Measurements from ENCODE around the gene CLECL1. TPM values are rescaled to one million over a fixed set of nuclear protein-coding genes. Genes with fewer than 3 reads are reported as not detected.
"Not testable (repeated sequence)": the region's sequence is repeated elsewhere in the genome, so short reads cannot be mapped to it uniquely, and the experiment has no call there.

CLECL1 gene
- total RNA-seq, 2 experiments from 2014 or later: 6.0 to 8.5 TPM

GRCh38 chr12:9707864-9708808 lies 24.8 kb downstream of the CLECL1 start:
- intact Hi-C loops (cut with micrococcal nuclease): loop anchor here (2.0 kb wide), 1 partner anchor 73 kb away; no protein-coding TSS in a partner anchor
- Mint-ChIP-seq H3K27ac (peak overlapping the region; percentile 92), H3K4me1 (ENCODE audit: low read depth) (peaks cover 46% of the 10 kb centered on the region), H3K9me3 (peaks cover 15% of the 10 kb centered on the region), H3K36me3 (ENCODE audit: low read depth) (peaks cover 33% of the 10 kb centered on the region), H3K4me3 (peak overlapping the region; percentile 61), H3K27me3 (no peaks in the 10 kb centered on the region)
- ATAC-seq (peak; percentile 89), DNase-seq (peak; percentile 80)
- TF ChIP-seq CTCF (IDR thresholded peaks at IDR 0.05): peak; percentile 81
- ChIA-PET POLR2A (interaction anchor here (0.6 to 2.8 kb wide), 15 partner anchors 8 to 749 kb away, joined by 3 to 12 read pairs (median 4); partner anchors contain the start of gene CLEC2D), CTCF (interaction anchor here (0.6 to 4.4 kb wide), 37 partner anchors 9 to 377 kb away, joined by 3 to 67 read pairs (median 5); partner anchors contain the start of genes CLEC2D and CLECL1)

- TF ChIP-seq CTCF (IDR thresholded peaks at IDR 0.05): no peak
- Mint-ChIP-seq H3K36me3 (ENCODE audit: low read depth) (peaks cover 33% of the 10 kb centered on the region), H3K27ac (peak overlapping the region; percentile 92), H3K4me1 (ENCODE audit: low read depth) (peaks cover 52% of the 10 kb centered on the region), H3K4me3 (peak overlapping the region; percentile 61), H3K27me3 (no peaks in the 10 kb centered on the region), H3K9me3 (peaks cover 15% of the 10 kb centered on the region)
- peak; percentile 22 for ATAC-seq
- peak; percentile 17 for DNase-seq
- CTCF ChIA-PET: interaction anchor here (0.9 to 4.4 kb wide), 15 partner anchors 8 to 376 kb away, joined by 3 to 67 read pairs (median 9); partner anchors contain the start of gene CLEC2D
- intact Hi-C loops (cut with micrococcal nuclease): no loop called here
- POLR2A ChIA-PET: interaction anchor here (0.7 to 2.8 kb wide), 10 partner anchors 8 to 749 kb away, joined by 3 to 10 read pairs (median 4); partner anchors contain the start of gene CLEC2D
Observed at GRCh38 chr12:9707356-9707755, 25.5 kb downstream of the CLECL1 start.

GRCh38 chr12:9706086-9706685 lies 26.7 kb downstream of the CLECL1 start:
- peaks cover 15% of the 10 kb centered on the region for H3K9me3 Mint-ChIP-seq
- H3K4me3 Mint-ChIP-seq: no peak overlapping the region
- H3K4me1 Mint-ChIP-seq (ENCODE audit: low read depth): peaks cover 60% of the 10 kb centered on the region
- H3K27ac Mint-ChIP-seq: peak overlapping the region; percentile 55
- ChIA-PET POLR2A (interaction anchor here (0.6 to 2.8 kb wide), 6 partner anchors 9 to 58 kb away, joined by 3 to 10 read pairs (median 4); no protein-coding TSS in a partner anchor), CTCF (interaction anchor here (1.2 to 4.4 kb wide), 6 partner anchors 9 to 73 kb away, joined by 3 to 67 read pairs (median 12); partner anchors contain the start of gene CLEC2D)
- H3K36me3 Mint-ChIP-seq (ENCODE audit: low read depth): peaks cover 33% of the 10 kb centered on the region
- no peak for ATAC-seq
- intact Hi-C loops (cut with micrococcal nuclease): no loop called here
- no peak for DNase-seq
- H3K27me3 Mint-ChIP-seq: no peaks in the 10 kb centered on the region
- TF ChIP-seq CTCF (IDR thresholded peaks at IDR 0.05): no peak

- POLR2A ChIA-PET; intact Hi-C loops (cut with micrococcal nuclease); H3K27me3 Mint-ChIP-seq; H3K27ac Mint-ChIP-seq; ATAC-seq; DNase-seq; H3K4me3 Mint-ChIP-seq: not testable (repeated sequence)
- peaks cover 73% of the 10 kb centered on the region for H3K4me1 Mint-ChIP-seq (ENCODE audit: low read depth)
- CTCF ChIA-PET: interaction anchor here (2.1 kb wide), 1 partner anchor 38 kb away, joined by 6 read pairs; no protein-coding TSS in a partner anchor
- H3K36me3 Mint-ChIP-seq (ENCODE audit: low read depth): peaks cover 33% of the 10 kb centered on the region
- H3K9me3 Mint-ChIP-seq: peaks cover 17% of the 10 kb centered on the region
Observed at GRCh38 chr12:9704561-9704960, 28.3 kb downstream of the CLECL1 start.

GRCh38 chr12:9702255-9702654 lies 30.6 kb downstream of the CLECL1 start:
- H3K9me3 Mint-ChIP-seq: peaks cover 25% of the 10 kb centered on the region
- peaks cover 72% of the 10 kb centered on the region for H3K4me1 Mint-ChIP-seq (ENCODE audit: low read depth)

More at GRCh38 chr12:9702255-9702654, 30.6 kb downstream of the CLECL1 start:
- TF ChIP-seq CTCF (IDR thresholded peaks at IDR 0.05): no peak
- ATAC-seq (peak; percentile 58), DNase-seq (peak; percentile 80)
- Mint-ChIP-seq H3K4me3 (peak overlapping the region; percentile 71), H3K27ac (peak overlapping the region; percentile 95), H3K27me3 (no peaks in the 10 kb centered on the region), H3K36me3 (ENCODE audit: low read depth) (peaks cover 38% of the 10 kb centered on the region)
- POLR2A ChIA-PET: interaction anchor here (0.6 to 4.1 kb wide), 13 partner anchors 8 to 68 kb away, joined by 3 to 12 read pairs (median 4); partner anchors contain the start of gene CLEC2D
- intact Hi-C loops (cut with micrococcal nuclease): no loop called here
- CTCF ChIA-PET: interaction anchor here (0.7 to 1.3 kb wide), 4 partner anchors 9 to 22 kb away, joined by 3 read pairs; no protein-coding TSS in a partner anchor
